ENCODE measurements around the gene DMGDH. TPM values are rescaled to one million over a fixed set of nuclear protein-coding genes. Genes with fewer than 3 reads are reported as not detected.

DMGDH gene
- total and polyA plus RNA-seq, 2 donors (not counting 3 experiments of a cell fraction or from before 2014, with no cell fraction given): 0.11 TPM; not detected in 1

DNA sequence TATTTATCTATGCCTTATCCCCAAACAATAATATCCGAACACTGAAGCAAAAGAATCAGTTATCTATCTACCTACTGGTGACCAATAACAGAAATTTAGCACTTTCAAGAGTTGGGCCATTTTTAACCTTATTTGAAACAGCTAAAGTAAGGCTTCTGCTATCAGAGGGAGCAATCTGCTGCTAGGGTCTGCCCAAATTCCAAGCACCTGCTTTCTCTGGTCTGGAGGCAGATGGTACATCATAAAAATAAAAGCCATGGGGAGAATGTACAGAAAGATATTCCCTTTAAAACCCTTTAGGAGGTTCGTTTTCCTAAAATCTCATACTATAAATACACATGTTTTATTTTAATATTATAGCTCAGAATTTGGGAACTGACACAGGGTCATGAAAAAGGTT lies 46.7 kb downstream of the DMGDH start:
- H3K9me1 ChIP-seq (replicated peaks; ENCODE audit: control insufficient read depth, extremely low read depth, insufficient read depth, low read length): no peaks in the 10 kb centered on the region
- no peak overlapping the region for H2AFZ ChIP-seq (ENCODE audit: low read depth, low read length)
- no peak overlapping the region for H3K27ac ChIP-seq (ENCODE audit: insufficient read depth, low read depth, low read length)
- no TSS peak for BruUV-seq (replicated peaks)
- H3K36me3 ChIP-seq (ENCODE audit: control insufficient read depth in 2 of 2, extremely low read depth in 1 of 2, insufficient read depth in 2 of 2, low read length in 2 of 2): no peaks in the 10 kb centered on the region
- dilution Hi-C loops (cut with MboI; ENCODE audit: extremely low pct_ligation_motif_present, low sequenced_read_pairs) (no loop called here), intact Hi-C loops (cut with micrococcal nuclease) (loop anchor here (5.0 kb wide), 2 partner anchors 215 to 235 kb away; partner anchors contain the start of gene JMY)
- no peaks in the 10 kb centered on the region for H4K20me1 ChIP-seq (replicated peaks; ENCODE audit: control insufficient read depth, extremely low read depth, insufficient read depth, low read length)
- ChIA-PET CTCF (interaction anchor here (1.0 to 13.1 kb wide), 12 partner anchors 7 to 1061 kb away, joined by 3 to 726 read pairs (median 12); partner anchors contain the start of gene ARSB), POLR2A (no interaction called here)
- TF ChIP-seq MYC (IDR thresholded peaks at IDR 0.05; ENCODE audit: low read depth, low read length) (no peak), JUN (IDR thresholded peaks at IDR 0.05; ENCODE audit: borderline replicate concordance, insufficient read depth, insufficient read length, low read depth) (no peak), GATA2 (IDR thresholded peaks at IDR 0.05; ENCODE audit: insufficient read depth, insufficient read length, low read depth, low read length) (no peak), EZH2 (IDR thresholded peaks at IDR 0.05; ENCODE audit: borderline replicate concordance, low read depth, low read length, severe bottlenecking) (no peak), POLR2AphosphoS5 (IDR thresholded peaks at IDR 0.05; ENCODE audit: insufficient read depth, low read depth, low read length) (no peak), FOS (IDR thresholded peaks at IDR 0.05; ENCODE audit: borderline replicate concordance, insufficient read depth, low read length) (no peak), POLR2A (IDR thresholded peaks at IDR 0.05; ENCODE audit: low read depth, low read length) (no peak)
- TF ChIP-seq, protein P1, sequence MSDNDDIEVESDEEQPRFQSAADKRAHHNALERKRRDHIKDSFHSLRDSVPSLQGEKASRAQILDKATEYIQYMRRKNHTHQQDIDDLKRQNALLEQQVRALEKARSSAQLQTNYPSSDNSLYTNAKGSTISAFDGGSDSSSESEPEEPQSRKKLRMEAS (IDR thresholded peaks at IDR 0.05; ENCODE audit: insufficient read depth, insufficient read length): no peak
- TF ChIP-seq, protein P2, sequence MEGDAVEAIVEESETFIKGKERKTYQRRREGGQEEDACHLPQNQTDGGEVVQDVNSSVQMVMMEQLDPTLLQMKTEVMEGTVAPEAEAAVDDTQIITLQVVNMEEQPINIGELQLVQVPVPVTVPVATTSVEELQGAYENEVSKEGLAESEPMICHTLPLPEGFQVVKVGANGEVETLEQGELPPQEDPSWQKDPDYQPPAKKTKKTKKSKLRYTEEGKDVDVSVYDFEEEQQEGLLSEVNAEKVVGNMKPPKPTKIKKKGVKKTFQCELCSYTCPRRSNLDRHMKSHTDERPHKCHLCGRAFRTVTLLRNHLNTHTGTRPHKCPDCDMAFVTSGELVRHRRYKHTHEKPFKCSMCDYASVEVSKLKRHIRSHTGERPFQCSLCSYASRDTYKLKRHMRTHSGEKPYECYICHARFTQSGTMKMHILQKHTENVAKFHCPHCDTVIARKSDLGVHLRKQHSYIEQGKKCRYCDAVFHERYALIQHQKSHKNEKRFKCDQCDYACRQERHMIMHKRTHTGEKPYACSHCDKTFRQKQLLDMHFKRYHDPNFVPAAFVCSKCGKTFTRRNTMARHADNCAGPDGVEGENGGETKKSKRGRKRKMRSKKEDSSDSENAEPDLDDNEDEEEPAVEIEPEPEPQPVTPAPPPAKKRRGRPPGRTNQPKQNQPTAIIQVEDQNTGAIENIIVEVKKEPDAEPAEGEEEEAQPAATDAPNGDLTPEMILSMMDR (IDR thresholded peaks at IDR 0.05; ENCODE audit: extremely low read depth in 1 of 2, insufficient read depth in 1 of 2, low read depth in 1 of 2, low read length in 2 of 2): no peak
- no peak overlapping the region for H3K4me3 ChIP-seq (replicated peaks in 1 of 3; ENCODE audit: insufficient read depth in 1 of 3, low read depth in 1 of 3, low read length in 3 of 3)
- no peak overlapping the region for H3K4me2 ChIP-seq (ENCODE audit: insufficient read depth, low read length)
- peaks cover 2 to 19% of the 10 kb centered on the region in 2 experiments for H3K27me3 ChIP-seq (ENCODE audit: control insufficient read depth in 2 of 2, insufficient read depth in 2 of 2, low read length in 2 of 2)
- H3K9me3 ChIP-seq (replicated peaks; ENCODE audit: control insufficient read depth, insufficient read depth, low read length): no peaks in the 10 kb centered on the region
- FAIRE-seq (no peak), DNase-seq (ENCODE audit: low read depth, low spot score) (no peak)
- no peak overlapping the region for H3K9ac ChIP-seq (replicated peaks; ENCODE audit: extremely low read depth, insufficient read depth, low read length)
- peaks cover 16% of the 10 kb centered on the region for H3K4me1 ChIP-seq (ENCODE audit: control insufficient read depth, extremely low read depth, insufficient read depth, low read length)
- H3K79me2 ChIP-seq (ENCODE audit: control insufficient read depth, insufficient read depth, low read length): no peaks in the 10 kb centered on the region
